Measurements from ENCODE around the gene TMEFF2. TPM values are rescaled to one million over a fixed set of nuclear protein-coding genes. Genes with fewer than 3 reads are reported as not detected.

Gene TMEFF2
- total and polyA plus RNA-seq, 2 of the 8 experiments (the other 6 are each of a cell fraction or from before 2014, with no cell fraction given) = 0.91 to 3.7 TPM

DNA sequence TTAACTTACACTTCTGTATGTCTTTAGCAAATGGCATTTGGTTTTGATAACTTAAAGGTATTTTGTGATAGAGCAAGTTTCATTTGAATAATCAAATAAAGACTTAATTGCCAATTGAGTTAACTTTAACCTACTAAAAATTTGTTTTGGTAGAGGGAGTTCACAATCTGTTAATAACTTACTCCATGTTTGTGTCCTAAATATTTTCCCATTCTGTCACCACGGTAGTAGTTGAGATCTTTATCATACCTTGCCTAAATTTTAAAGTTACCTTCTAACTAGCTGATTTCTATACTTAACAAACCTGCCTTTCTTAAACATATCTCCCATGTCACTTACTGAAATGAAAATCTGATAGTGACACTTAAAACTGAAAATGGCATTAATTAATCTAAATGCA, 127.1 kb downstream of the TMEFF2 start:
- Histone ChIP-seq H2BK5ac (ENCODE audit: low read depth, low read length) (no peak overlapping the region), H2BK120ac (replicated peaks; ENCODE audit: low read depth, low read length) (no peak overlapping the region), H3K9ac (replicated peaks in 1 of 4; ENCODE audit: extremely low read depth in 1 of 4, low read depth in 3 of 4, low read length in 3 of 4) (no peak overlapping the region), H4K91ac (replicated peaks; ENCODE audit: insufficient read length, low read length) (no peak overlapping the region), H2BK20ac (ENCODE audit: low read length) (no peak overlapping the region), H2BK15ac (ENCODE audit: low read length) (no peak overlapping the region), H3K36me3 (ENCODE audit: control insufficient read depth in 2 of 4, insufficient read depth in 4 of 4, low read length in 3 of 4) (no peaks in the 10 kb centered on the region), H3K4me2 (ENCODE audit: insufficient read depth in 1 of 2, low read depth in 2 of 2, low read length in 2 of 2) (no peak overlapping the region), H4K20me1 (replicated peaks in 1 of 2; ENCODE audit: control insufficient read depth in 1 of 2, insufficient read depth in 2 of 2, low read length in 2 of 2) (no peaks in the 10 kb centered on the region), H3K9me3 (ENCODE audit: insufficient read depth in 2 of 2, low read depth in 1 of 2, low read length in 1 of 2) (no peaks in the 10 kb centered on the region), H3K23me2 (ENCODE audit: low read depth, low read length) (no peaks in the 10 kb centered on the region), H4K8ac (ENCODE audit: extremely low read depth, insufficient read depth, low read length) (no peak overlapping the region), H3K4ac (replicated peaks; ENCODE audit: insufficient read length, low read depth, low read length) (no peak overlapping the region), H3K14ac (ENCODE audit: insufficient read length) (no peak overlapping the region), H2AFZ (ENCODE audit: low read length) (no peak overlapping the region), H3K23ac (ENCODE audit: insufficient read length) (no peak overlapping the region), H3K4me1 (replicated peaks in 1 of 4; ENCODE audit: control insufficient read depth in 3 of 4, insufficient read depth in 4 of 4, low read length in 3 of 4) (no peaks in the 10 kb centered on the region), H3K27me3 (replicated peaks in 1 of 4; ENCODE audit: control insufficient read depth in 3 of 4, extremely low read depth in 1 of 4, insufficient read depth in 3 of 4, low read length in 3 of 4) (no peaks in the 10 kb centered on the region), H3K79me2 (ENCODE audit: control insufficient read depth in 1 of 2, insufficient read depth in 2 of 2, low read length in 2 of 2) (no peaks in the 10 kb centered on the region), H3K4me3 (ENCODE audit: extremely low read depth in 1 of 4, insufficient read depth in 2 of 4, low read depth in 3 of 4, low read length in 4 of 4) (no peak overlapping the region), H4K5ac (ENCODE audit: insufficient read length, low read depth, low read length) (no peak overlapping the region), H3K27ac (ENCODE audit: low read depth, low read length) (no peak overlapping the region), H2BK12ac (ENCODE audit: low read depth, low read length) (no peak overlapping the region), H3K56ac (replicated peaks; ENCODE audit: insufficient read length, low read depth, low read length) (no peak overlapping the region), H3K18ac (ENCODE audit: extremely low read depth, low read length) (no peak overlapping the region), H3K79me1 (ENCODE audit: low read depth, low read length) (no peaks in the 10 kb centered on the region), H2AK5ac (ENCODE audit: low read depth, low read length) (no peak overlapping the region)
- FAIRE-seq = no peak
- POLR2A ChIA-PET (ENCODE audit: partially characterized antibody) = no interaction called here
- CTCF ChIA-PET (ENCODE audit: partially characterized antibody) = no interaction called here
- DNase-seq (ENCODE audit: low read depth in 1 of 2, low spot score in 2 of 2) = no peak
- 100% methylated on average over 1 of the region's 1 CpG; no CpG with 5 or more reads in 1 of the 2 experiments for WGBS, 2 experiments (ENCODE audit: extremely low coverage in 1 of 2, insufficient coverage in 1 of 2, insufficient read length in 1 of 2, insufficient replicate concordance in 2 of 2, low coverage in 1 of 2, low lambda C conversion rate in 2 of 2, missing lambda C conversion rate in 1 of 2)
- TF ChIP-seq JUN (IDR thresholded peaks at IDR 0.05; ENCODE audit: low read depth, low read length) (no peak), RAD21 (IDR thresholded peaks at IDR 0.05 in 1 of 2, conservative IDR thresholded peaks at IDR 0.05 in 1 of 2; ENCODE audit: low read depth in 2 of 2, low read length in 2 of 2) (no peak), PHF8 (conservative IDR thresholded peaks at IDR 0.05; ENCODE audit: low read depth, low read length) (no peak), E2F6 (IDR thresholded peaks at IDR 0.05) (no peak), JUND (IDR thresholded peaks at IDR 0.05; ENCODE audit: low read length) (no peak), SP1 (IDR thresholded peaks at IDR 0.05; ENCODE audit: low read depth, low read length) (no peak), TAF1 (IDR thresholded peaks at IDR 0.05; ENCODE audit: low read depth, low read length) (no peak), RXRA (IDR thresholded peaks at IDR 0.05; ENCODE audit: insufficient read depth, low read depth, low read length) (no peak), CEBPB (IDR thresholded peaks at IDR 0.05; ENCODE audit: low read depth, low read length) (no peak), POLR2A (IDR thresholded peaks at IDR 0.05; ENCODE audit: control extremely low read depth in 1 of 2, low read depth in 2 of 2, low read length in 2 of 2) (no peak), SP4 (IDR thresholded peaks at IDR 0.05; ENCODE audit: low read length) (no peak), EZH2 (IDR thresholded peaks at IDR 0.05; ENCODE audit: low read depth, low read length, severe bottlenecking) (no peak), SAP30 (IDR thresholded peaks at IDR 0.05; ENCODE audit: insufficient read depth, insufficient replicate concordance, low read length) (no peak)
- TF ChIP-seq, protein P1, sequence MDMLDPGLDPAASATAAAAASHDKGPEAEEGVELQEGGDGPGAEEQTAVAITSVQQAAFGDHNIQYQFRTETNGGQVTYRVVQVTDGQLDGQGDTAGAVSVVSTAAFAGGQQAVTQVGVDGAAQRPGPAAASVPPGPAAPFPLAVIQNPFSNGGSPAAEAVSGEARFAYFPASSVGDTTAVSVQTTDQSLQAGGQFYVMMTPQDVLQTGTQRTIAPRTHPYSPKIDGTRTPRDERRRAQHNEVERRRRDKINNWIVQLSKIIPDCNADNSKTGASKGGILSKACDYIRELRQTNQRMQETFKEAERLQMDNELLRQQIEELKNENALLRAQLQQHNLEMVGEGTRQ (IDR thresholded peaks at IDR 0.05; ENCODE audit: low read length) = no peak

Data from H1 (cell line).